Activated CD8-positive, alpha-beta memory T cell treated with anti-CD3 and anti-CD28 coated beads, Interleukin-2, amount 50 U/mL, for 1 hour (primary cell): ENCODE measurements around the gene PSME2.

Experiments used
- DNase-seq: peaks from one replicate; pipeline ENCODE4 v3.0.0-alpha.2; 2020; ENCODE audit errors: extremely low read depth

Gene PSME2

DNA sequence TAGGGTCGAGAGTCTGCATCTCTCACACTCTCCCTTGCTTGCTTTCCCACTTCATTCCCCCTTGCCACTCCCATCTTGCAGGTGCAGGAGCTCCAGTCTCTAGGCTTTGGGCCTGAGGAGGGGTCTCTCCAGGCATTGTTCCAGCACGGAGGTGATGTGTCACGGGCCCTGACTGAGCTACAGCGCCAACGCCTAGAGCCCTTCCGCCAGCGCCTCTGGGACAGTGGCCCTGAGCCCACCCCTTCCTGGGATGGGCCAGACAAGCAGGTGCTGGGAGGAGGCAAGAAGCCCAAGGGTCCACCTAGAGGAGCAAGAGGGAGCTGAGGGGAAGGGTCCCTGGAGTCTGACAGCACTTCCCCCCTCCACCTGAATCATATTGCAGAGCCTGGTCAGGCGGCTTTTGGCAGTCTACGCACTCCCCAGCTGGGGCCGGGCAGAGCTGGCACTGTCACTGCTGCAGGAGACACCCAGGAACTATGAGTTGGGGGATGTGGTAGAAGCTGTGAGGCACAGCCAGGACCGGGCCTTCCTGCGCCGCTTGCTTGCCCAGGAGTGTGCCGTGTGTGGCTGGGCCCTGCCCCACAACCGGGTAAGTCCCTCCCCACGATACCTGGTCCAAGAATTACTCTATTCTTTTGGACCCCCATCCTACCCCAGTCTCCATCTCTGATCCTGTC, 5.1 kb upstream of the PSME2 start:
- no peak for DNase-seq

GRCh38 chr14:24150993-24151392, 4.6 kb upstream of the PSME2 start:
- DNase-seq: no peak

DNA sequence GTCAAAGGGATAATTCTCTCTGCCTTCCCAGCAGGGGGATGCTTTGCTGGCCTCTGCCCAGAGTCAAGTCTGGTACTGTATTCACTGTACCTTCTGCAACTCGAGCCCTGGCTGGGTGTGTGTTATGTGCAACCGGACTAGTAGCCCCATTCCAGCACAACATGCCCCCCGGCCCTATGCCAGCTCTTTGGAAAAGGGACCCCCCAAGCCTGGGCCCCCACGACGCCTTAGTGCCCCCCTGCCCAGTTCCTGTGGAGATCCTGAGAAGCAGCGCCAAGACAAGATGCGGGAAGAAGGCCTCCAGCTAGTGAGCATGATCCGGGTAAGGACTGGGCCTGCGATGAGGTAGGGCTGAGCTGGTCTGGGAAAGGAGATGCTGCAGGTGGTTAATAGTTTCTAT, 4.2 kb upstream of the PSME2 start:
- no peak for DNase-seq

- DNase-seq: no peak
These were observed 3.7 kb upstream of the PSME2 start for GRCh38 chr14:24150061-24150460.

DNA sequence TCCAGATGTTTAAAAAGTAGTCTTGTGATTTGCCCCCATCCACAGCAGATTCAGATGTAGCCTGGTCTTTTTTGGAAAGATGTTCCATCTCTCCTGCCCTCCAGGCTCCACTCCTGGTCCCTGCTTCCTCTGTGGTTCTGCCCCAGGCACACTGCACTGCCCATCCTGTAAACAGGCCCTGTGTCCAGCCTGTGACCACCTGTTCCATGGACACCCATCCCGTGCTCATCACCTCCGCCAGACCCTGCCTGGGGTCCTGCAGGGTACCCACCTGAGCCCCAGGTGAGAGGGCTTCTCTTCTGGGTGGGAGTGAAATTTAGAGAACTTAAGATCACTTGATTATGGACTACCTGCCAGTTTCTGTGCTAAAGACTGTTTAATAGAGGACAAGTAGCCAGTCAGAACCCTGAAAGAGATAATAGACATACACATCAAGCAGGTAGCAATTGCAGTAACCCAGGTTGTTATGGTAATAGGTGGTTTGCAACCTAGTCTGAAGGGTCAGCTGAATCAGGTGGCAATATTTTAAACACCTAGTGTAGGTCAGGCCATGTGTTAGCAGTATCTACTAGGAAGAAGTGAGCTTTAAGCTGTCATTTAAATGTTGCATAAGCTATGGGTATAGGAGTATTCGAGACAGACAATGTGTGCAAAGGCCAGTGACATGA, 3.0 kb upstream of the PSME2 start:
- DNase-seq: no peak

GRCh38 chr14:24147761-24148428, 1.5 kb upstream of the PSME2 start:
- no peak for DNase-seq

DNA sequence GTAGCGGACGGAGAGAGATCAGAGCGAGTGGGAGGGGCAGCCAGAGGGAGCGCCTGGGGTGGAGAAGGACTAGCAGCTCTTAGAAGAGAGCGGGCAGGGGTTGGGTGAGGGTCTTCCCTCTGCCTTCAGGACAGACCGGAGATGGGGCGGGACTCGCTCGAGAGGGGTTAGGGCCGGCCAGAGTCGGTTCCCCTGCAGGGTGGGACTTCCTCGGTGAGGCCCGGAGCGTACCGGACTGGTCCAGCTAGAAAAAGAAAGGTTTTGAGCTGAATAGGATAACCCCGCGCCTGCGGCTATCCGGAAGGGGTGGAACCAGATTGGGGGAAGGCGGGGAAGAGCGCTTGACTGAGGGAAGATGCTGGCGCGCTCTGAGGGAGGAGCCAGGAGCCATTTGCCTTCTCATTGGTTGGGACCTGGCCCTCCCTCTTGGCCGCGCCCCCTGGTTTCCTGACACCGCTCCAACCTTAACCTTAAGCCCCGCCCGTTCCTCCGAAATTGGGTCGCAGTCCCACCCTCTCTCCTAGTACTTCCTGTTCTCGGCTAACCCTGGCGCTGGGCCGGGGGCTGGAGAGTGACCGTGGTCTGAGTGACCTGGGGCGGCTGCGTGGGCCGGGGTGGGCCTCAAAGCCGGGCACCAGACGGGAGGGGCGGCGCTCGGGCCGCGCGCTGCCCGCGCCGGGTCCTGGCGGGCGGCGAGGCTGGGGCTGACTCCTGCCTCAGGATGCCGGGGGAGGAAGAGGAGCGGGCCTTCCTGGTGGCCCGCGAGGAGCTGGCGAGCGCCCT, 759 bp upstream of the PSME2 start, which contains the start of gene RNF31:
RNF31 (plus strand) TSS at position 521 of the 783 bp plus-strand sequence; CDS start at position 722, 201 bp downstream.
- peak; percentile 93 for DNase-seq

DNA sequence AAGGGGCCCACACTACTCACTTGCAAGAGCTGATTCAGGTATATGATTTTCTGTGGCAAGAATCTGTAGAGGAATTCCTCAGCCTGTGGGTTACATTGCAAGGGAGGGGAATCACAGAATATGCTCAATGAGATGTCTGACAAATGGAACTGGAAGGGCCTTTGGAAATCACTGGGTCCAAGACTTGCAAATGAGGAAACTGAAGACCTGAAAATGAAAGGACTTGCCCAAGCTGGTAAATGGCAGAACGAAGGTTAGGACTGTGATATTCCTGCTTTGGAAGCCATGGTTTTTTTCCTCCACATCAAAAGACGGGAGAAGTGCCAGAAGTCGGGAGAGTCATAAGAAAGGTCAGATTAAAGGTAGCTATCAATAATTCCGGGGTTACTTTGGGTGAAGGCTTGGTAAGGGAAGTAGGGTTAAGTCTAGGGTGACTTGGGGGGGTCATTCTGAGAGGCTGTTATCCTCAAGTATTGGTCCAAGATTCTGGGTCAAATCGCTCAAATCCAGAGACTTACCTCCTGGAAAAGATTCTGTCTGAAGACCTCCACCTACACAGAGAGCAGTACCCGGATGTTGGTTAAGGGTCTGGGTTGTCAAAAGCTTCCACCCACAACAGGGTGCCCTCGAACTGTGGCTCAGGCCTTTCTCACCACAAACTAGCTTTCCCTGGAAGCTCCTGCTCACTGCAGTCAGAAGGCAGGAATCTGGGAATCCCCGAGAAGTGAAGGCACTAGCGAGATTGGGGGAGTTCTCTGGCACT, 539 bp downstream of the PSME2 start:
- no peak for DNase-seq

GRCh38 chr14:24145219-24145618, 1.2 kb downstream of the PSME2 start:
- DNase-seq: no peak

DNA sequence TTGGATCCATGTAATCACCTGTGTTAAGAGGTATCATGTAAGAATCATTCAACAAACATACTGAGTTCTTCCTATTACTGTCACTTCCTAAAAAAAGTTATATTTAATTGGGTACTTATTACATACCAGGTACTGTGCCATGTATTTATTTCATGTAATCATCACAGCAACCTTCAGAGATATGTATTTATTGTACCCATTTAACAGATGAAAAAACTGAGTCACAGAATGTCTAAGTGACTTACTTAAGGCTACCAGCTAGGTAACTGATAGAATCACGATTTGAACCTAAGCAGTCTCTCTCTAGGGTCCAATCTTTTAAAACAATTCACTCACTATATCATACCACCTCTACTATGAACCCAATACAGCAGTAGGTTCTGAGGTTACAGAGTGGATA, 2.0 kb downstream of the PSME2 start:
- no peak for DNase-seq

- no peak for DNase-seq
These were observed 2.9 kb downstream of the PSME2 start for GRCh38 chr14:24143511-24143910.

DNA sequence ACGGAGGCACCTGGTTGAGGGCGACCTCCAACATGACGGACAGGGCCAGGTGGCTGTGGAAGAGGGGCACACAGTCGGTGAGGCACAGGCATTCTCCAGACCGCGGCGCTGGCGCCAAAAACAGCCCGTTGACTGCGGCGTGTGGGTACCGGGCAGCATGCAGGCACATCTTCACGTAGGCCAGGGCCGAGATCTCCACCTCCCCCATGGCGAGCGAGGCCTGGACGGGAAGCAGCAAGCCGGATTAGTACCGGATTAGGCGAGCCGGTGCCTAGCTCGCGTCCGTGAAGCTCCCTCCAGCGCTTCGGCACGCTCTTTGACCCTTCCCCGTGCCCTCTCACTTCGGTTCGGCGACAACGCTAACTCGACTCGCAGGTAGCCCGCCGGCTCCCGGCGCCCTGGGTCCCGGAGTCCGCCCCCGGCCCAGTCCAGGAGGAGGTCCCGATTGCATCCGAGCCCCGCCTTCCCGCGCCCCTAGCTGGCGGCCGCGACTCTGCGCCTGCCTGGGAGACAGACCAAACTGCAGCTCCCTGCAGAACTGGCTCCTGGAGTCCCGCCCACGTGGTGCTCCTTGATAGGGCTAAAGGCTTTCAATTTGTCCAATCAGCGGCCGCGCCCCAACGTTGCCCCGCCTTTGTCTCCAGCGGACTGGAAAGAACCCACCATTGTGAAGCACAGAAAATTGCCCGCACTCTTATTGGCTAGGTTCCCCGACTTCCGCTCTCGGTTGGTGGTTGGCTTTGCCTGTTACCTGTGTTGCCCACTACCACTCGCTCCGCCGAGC, 5.1 kb downstream of the PSME2 start, which contains the start of gene EMC9:
EMC9 (minus strand) TSS at position 495 of the 784 bp plus-strand sequence; CDS start at position 208, 287 bp downstream.
- peak; percentile 99 for DNase-seq

- no peak for DNase-seq
These were observed 7.0 kb downstream of the PSME2 start for GRCh38 chr14:24139272-24139934.

GRCh38 chr14:24138396-24139271, 7.8 kb downstream of the PSME2 start:
- DNase-seq: no peak

DNA sequence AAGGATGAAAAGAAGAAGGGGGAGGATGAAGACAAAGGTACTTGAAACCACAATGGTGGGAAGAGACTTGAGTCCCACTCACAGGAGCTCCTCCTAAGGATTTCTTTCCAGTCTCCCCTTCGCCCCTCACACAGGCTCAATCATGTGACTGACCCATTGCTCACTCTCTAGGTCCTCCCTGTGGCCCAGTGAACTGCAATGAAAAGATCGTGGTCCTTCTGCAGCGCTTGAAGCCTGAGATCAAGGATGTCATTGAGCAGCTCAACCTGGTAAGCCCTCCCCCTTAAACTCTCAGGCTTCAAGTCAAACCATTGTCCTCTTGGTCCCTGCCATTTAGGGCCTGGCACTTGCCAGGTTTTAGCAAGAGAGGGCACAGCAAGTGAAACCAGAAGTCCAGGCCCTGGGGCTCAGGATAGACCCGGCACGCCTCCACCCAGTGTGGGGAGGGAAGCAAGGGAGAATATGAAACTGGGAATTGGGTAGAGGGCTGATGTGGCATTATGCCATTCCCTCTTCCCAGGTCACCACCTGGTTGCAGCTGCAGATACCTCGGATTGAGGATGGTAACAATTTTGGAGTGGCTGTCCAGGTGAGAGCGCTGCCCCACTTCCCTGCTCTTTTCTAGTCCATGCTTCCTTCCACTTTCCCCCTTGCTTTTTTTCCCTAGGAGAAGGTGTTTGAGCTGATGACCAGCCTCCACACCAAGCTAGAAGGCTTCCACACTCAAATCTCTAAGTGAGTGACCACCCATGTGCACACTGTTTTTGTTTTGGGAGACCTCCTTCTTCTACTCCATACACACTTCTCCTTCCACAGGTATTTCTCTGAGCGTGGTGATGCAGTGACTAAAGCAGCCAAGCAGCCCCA, 8.6 kb downstream of the PSME2 start:
- no peak for DNase-seq

DNA sequence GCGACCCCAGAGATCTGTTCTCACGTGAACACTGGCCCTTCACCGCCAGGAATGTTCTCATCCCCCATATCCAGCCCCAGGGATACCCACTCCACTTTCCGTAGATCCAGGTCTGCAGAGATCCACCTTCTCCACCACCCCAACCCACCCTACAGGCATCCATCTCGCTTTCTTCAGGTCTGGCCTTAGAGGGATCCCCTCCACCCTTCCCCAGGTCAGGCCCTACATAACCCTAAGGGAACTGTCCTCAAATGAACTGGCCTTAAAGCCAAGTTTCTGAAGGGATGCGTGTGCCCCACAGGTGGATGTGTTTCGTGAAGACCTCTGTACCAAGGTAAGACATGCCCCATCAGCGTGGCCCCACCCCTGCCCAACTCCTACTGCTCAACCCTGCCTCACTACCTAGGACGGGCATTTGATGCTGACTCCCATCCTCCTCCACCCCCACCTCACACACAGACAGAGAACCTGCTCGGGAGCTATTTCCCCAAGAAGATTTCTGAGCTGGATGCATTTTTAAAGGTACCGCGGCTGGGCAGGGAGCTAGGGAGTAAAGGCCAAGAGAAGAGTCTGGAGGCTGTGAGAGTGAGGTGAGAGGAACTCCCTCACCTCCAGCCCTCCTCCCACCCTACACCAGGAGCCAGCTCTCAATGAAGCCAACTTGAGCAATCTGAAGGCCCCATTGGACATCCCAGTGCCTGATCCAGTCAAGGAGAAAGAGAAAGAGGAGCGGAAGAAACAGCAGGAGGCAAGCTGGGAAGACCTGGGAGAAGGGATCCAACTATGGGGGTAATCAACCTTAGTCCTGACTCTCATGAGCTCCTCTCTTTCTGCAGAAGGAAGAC, 9.5 kb downstream of the PSME2 start:
- DNase-seq: no peak
